DMS153 (cell line): Measurements from ENCODE around the gene TMCO2.
A peak's percentile ranks its signal among the peaks of the same experiment; 100 is the strongest.

Experiments
- DNase-seq: peaks from one replicate; lab custom pipeline; 2025; lab: John Stamatoyannopoulos, UW

The TMCO2 gene

GRCh38 chr1:40257688-40258444 is 10.1 kb downstream of the TMCO2 start, which contains the start of gene ZMPSTE24:
ZMPSTE24 (plus strand) TSS chr1:40258236; CDS start chr1:40258272, 36 bp downstream.
- DNase-seq: peak; percentile 100

DNA sequence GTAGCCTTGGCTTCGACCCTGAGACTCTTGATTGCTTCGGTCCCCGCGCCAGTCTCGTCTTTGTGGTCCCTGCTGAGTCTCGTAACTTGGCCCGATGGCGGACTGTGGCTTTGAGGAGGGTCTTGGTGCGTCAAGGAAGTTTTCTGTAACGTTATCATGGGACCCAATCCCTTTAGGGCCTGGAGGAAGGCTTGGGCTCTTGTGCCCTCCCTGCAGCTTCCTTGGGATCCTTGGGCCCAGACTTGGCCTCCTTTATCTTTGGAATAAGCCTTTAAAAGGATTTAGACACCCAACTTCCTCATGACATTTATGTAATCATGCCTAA is 10.7 kb downstream of the TMCO2 start:
- no peak for DNase-seq

- DNase-seq: no peak
These were observed 16.6 kb downstream of the TMCO2 start for GRCh38 chr1:40264354-40264781.

DNA sequence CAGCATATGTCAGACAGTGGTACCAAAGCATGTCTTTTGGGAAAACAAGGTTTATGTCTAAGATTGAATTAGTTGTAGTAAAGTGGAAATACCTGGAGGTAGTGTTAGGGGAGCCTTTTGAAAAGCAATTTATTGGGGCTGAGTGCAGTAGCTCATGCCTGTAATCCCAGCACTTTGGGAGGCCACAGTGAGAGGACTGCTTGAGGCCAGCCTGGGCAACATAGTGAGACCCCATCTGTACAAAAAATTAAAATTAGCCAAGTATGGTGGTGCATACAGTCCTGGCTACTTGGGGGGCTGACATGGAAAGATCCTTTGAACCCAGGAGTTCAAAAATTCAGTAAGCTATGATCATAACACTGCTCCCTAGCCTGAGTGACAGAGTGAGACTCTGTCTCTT is 17.6 kb downstream of the TMCO2 start:
- no peak for DNase-seq

DNA sequence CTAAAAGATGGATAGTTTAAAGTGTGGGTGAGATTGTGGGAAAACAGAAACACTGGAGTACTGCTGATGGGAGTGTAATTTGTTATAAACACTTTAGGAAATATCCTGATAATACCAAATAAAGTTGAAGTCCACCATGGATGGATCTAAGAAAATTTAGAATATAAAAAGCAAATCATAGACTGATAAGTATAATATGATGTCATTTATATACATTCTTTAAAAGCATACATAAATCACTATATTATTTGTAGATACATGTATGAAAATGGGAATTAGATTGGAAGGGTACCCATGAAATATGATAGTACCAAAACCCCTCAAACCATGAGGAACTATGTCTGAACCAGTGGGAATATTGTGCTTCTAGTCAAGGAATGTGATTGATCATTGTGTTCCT is 18.2 kb downstream of the TMCO2 start:
- DNase-seq: no peak

- no peak for DNase-seq
These were observed 19.2 kb downstream of the TMCO2 start for GRCh38 chr1:40266786-40267535.

- DNase-seq: no peak
These were observed 20.0 kb downstream of the TMCO2 start for GRCh38 chr1:40267767-40268187.

DNA sequence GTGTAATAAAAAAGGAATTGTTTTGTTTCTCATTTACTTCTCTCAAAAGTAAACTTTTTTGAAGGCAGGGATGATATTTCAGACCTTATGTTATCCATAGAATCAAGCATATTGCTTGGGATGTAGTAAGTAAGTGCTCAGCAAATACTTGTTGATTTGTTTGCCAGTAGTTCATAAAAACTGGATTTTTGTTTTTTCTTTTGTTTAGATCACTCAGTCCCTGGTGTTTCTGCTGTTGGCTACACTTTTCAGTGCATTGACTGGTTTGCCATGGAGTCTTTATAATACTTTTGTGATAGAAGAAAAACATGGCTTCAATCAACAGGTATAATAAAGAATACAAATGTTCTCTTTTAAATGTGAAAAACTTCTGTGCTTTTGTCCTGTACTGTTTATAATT is 20.5 kb downstream of the TMCO2 start:
- DNase-seq: no peak

DNA sequence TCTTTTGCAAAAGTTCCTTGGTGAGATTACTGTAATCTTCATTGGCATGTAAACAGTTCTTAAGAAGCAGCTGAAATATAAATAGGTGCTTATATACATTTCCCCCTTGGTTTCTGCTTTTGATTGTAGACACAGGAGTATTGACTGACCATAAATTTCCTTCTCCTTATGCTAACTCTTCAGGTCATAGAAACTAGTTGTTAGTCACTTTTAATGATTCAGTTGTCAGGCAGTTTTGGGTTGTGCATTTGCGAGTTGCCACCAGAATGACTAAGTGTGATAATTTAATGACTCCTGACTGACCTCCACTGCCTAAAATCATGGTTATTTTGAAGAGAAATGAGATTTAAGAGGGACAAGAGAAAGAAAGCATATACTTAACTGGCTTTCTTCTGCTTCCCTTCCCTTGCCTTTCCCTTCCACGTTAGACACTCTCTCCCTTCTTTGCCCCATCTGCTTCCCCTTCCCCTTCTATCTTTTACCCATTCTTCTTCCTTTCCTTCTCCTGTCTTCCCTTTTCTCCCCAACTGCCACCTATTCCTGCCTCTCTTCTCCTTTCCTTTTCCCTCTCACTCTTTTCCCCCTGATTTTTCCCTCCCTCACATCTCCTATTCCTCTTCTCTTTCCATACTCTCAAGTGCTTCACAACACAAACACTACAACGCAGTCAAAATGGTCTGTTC is 22.6 kb downstream of the TMCO2 start:
- no peak for DNase-seq

DNA sequence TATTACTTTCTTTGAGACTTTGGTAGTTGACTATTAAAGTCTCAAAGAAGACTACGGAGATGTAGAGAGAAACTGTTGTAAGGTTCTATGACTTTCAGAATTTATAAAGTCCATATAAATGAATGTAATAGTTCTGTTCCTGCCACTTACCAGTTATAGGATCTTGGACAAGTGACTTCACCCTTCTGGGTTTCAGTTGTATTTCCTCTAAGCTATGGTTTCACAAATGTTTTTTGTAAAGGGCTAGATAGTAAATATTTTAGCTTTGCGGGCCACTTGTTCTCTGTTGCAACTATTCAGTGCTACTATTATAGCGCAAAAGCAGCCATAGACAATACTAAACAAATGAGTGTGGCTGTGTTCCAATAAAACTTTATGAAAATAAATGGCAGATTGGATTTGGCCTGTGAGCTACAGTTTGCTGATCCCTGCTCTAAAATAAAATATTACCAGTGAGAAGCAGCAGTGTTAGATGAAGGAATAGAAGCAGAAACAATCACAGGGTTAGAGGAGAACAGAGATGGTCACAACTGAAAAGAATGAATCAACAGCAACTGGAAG is 25.0 kb downstream of the TMCO2 start:
- no peak for DNase-seq

DNA sequence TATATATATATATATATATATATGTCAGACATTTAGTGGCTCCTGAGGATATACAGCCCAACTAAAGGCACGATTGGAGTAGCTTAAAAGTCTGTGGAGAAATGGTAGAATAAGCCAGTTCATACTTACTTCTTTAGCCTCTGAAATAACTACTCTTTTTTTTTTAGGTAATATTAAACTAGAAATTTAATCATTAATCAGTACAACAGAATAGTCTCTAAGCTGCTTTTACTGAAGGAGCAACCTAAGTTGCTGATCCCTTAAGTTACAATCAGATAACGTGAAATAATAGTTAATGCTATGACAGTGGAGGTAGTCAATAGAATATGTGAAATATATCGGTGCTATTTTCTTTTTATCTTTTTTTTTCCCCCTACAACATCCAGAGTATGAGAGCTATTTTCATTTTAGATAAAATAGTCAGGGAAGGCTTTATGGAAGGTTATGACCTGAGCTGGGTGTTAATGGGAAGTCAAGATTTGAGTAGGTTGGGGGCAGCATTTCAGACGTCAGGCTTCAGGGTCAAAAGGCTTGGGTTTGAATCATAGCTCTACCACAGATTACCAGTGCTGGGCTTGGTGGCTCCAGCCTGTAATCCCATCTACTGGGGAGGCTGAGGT is 25.9 kb downstream of the TMCO2 start:
- DNase-seq: no peak

DNA sequence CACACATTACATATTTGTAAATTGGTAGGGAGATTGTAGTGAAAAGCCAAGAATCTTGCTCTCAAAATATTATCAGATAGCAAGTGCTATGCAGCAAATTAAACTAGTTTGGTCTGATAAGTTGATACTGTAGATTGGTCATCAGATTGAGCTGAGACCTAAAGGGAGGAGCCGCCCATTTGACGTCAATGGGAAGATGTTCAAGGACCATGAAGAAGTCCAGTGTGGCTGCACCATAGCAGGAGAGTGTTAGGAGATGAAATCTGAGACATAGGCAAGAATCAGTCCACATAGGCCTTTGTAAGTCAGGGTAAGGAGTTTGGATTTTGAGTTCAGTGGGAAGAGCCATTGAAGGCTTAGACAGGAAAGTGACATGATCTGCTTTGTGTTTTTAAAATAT is 26.6 kb downstream of the TMCO2 start:
- no peak for DNase-seq

GRCh38 chr1:40276122-40276521 is 28.4 kb downstream of the TMCO2 start:
- DNase-seq: no peak

DNA sequence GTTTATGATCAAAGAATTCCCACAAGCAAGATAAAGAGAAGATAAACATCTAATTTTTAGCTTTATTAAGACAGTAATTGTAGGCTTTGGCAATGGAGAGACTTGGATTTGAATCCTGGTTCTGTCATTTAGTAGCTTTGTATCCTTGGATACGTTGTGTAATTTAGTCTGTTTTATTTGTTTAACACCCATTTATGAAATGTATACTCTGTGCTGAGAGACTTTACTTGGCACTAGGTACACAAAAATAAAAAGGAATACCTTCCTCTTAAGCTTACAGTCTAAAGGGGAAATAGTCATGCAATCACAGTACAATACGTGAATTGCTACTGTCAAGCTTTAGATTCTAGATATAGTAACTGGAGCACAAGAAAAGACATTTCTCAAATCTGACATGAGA is 34.1 kb downstream of the TMCO2 start:
- peak; percentile 82 for DNase-seq

DNA sequence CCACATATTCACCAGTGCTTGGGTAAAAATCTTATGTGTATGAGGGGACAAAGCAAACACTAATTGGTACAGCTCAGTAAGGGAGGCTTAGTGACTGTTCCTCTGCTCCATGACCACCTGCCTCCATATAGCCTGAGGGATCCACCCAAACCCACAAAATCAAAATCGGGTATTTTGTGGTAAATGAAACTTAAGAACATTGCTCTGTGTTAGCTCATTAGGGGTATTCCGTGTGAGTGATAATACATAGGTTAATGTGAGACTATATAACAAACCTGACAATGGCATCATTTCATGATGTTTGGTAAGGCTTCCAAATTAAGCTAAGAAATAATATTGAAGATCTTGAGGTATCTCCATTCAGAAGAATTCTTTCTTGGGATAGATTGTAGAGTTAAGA is 43.6 kb downstream of the TMCO2 start:
- DNase-seq: no peak

GRCh38 chr1:40299366-40300248 is 51.9 kb downstream of the TMCO2 start:
- no peak for DNase-seq

DNA sequence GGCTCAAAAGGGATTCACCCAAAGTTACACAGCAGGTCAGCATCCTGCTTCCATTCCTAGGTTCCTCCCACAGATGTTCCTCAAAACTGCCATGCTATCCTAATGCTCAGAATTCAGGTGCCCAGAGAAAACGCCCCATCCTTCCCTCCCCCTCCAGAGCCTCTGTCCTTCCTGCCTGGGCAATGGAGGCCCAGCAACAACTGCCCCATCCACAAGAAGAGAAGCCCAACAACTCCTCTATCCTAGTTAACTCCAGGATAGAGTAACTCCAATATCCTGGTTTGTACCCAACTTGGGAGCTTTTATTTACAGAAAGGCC is 52.5 kb downstream of the TMCO2 start:
- DNase-seq: no peak

DNA sequence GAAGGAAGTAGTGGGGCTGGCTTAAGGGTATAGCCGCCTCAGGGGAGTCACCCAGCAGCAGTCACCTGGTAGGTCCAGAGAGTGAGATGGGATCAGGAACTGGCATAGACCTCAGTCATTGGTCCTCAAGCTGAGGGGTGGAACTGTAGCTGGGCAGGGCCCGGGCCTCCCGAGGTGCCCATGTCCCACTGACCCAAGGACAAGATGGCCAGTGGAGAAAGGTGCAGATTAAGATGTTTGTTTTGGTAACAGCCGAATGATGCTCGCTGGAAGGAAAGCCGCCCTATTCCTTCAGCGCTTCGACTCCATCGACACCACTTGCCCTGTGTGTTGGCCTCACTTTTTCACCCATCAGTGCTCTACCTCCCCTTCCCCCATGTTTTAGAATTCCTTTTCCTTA is 52.9 kb downstream of the TMCO2 start:
- no peak for DNase-seq

DNA sequence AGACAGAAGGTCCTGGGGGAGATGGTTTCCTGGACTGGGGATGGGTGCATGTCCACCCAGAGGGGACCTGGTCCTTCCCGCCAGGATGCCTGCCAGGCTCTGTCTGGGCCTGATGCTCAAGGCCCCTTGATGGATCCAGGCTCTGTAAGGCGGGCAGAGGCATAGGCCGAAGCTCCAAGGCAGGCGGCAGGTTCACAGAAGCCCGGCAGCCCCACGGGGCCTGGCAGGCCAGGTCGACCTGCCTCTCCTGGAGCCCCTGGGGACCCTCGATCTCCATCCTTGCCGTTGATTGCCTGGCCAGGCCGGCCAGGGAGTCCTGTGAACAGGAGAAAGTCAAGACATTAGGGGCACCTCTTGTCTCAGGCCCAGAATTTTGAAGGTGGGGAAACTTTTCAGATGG is 53.3 kb downstream of the TMCO2 start:
- DNase-seq: no peak
